GM21381 (cell line): ENCODE measurements around the gene ZNF668.
"Not testable (repeated sequence)": the region's sequence is repeated elsewhere in the genome, so short reads cannot be mapped to it uniquely, and the experiment has no call there.

ENCODE experiments used
- ATAC-seq: cut with Tn5 transposase; IDR thresholded peaks from one replicate; pipeline ENCODE4 v1.9.1; 2021; ENCODE audit warnings: mild to moderate bottlenecking, moderate library complexity; ENCODE audit not compliant: unreplicated experiment

The ZNF668 gene

GRCh38 chr16:31100876-31101641 lies 27.0 kb upstream of the ZNF668 start:
- not testable (repeated sequence) for ATAC-seq

GRCh38 chr16:31099860-31100638 lies 26.0 kb upstream of the ZNF668 start:
- no peak for ATAC-seq

- peak; percentile 76 for ATAC-seq
These were observed 20.5 kb upstream of the ZNF668 start, which contains the start of gene VKORC1 for GRCh38 chr16:31094424-31095120. Gene VKORC1 (minus strand): TSS chr16:31094797. CDS start chr16:31094729, 68 bp downstream.

- no peak for ATAC-seq
These were observed 20.0 kb upstream of the ZNF668 start for GRCh38 chr16:31094088-31094423.

GRCh38 chr16:31093132-31093703 lies 19.2 kb upstream of the ZNF668 start:
- ATAC-seq, result no peak

GRCh38 chr16:31092330-31092729 lies 18.3 kb upstream of the ZNF668 start:
- ATAC-seq, result no peak

- ATAC-seq, result no peak
These were observed 16.5 kb upstream of the ZNF668 start for GRCh38 chr16:31090540-31090939.

- no peak for ATAC-seq
These were observed 15.2 kb upstream of the ZNF668 start for GRCh38 chr16:31089199-31089598.

GRCh38 chr16:31088459-31089183 lies 14.6 kb upstream of the ZNF668 start, which contains the start of gene PRSS53:
Gene PRSS53 (minus strand): TSS chr16:31088943. CDS start chr16:31088809, 134 bp downstream.
- ATAC-seq, result no peak

- no peak for ATAC-seq
These were observed 13.9 kb upstream of the ZNF668 start for GRCh38 chr16:31087971-31088370.

GRCh38 chr16:31087481-31087880 lies 13.4 kb upstream of the ZNF668 start:
- no peak for ATAC-seq

- no peak for ATAC-seq
These were observed 12.5 kb upstream of the ZNF668 start for GRCh38 chr16:31086629-31086906.

- ATAC-seq, result no peak
These were observed 12.0 kb upstream of the ZNF668 start for GRCh38 chr16:31085873-31086628.

- ATAC-seq, result no peak
These were observed 11.4 kb upstream of the ZNF668 start for GRCh38 chr16:31085411-31085810.

- no peak for ATAC-seq
These were observed 10.7 kb upstream of the ZNF668 start for GRCh38 chr16:31084584-31085302.

- ATAC-seq, result no peak
These were observed 9.9 kb upstream of the ZNF668 start for GRCh38 chr16:31083981-31084380.

GRCh38 chr16:31083556-31083955 lies 9.5 kb upstream of the ZNF668 start:
- no peak for ATAC-seq

- ATAC-seq, result no peak
These were observed 9.0 kb upstream of the ZNF668 start for GRCh38 chr16:31083081-31083480.

- no peak for ATAC-seq
These were observed 8.5 kb upstream of the ZNF668 start for GRCh38 chr16:31082368-31083045.
